SH-SY5Y (cell line): ENCODE measurements around the gene USP46.

Source experiments
- GATA2 ChIP-seq: IDR thresholded peaks from 2 replicates; pipeline ENCODE4 v1.6.1; 2011; ENCODE audit warnings: mild to moderate bottlenecking, low read depth, low read length
- GATA3 ChIP-seq: IDR thresholded peaks from 2 replicates; pipeline ENCODE4 v1.6.1; 2011; ENCODE audit warnings: low read depth, mild to moderate bottlenecking, low read length, moderate library complexity

Gene USP46

GRCh38 chr4:52661966-52662690, 3.0 kb upstream of the USP46 start:
- TF ChIP-seq GATA2 = no peak
- no peak for TF ChIP-seq GATA3

GRCh38 chr4:52660643-52661042, 1.5 kb upstream of the USP46 start:
- no peak for TF ChIP-seq GATA2
- TF ChIP-seq GATA3 = no peak

- TF ChIP-seq GATA2 = no peak
- no peak for TF ChIP-seq GATA3
Measured at GRCh38 chr4:52659722-52660261, 691 bp upstream of the USP46 start.

- no peak for TF ChIP-seq GATA3
Measured at GRCh38 chr4:52658641-52659000, 480 bp downstream of the USP46 start.

GRCh38 chr4:52657618-52658501, 1.2 kb downstream of the USP46 start:
- no peak for TF ChIP-seq GATA3
- no peak for TF ChIP-seq GATA2

GRCh38 chr4:52657292-52657617, 1.8 kb downstream of the USP46 start:
- no peak for TF ChIP-seq GATA2
- no peak for TF ChIP-seq GATA3

GRCh38 chr4:52655506-52655905, 3.6 kb downstream of the USP46 start:
- TF ChIP-seq GATA3 (no peak), GATA2 (no peak)

- TF ChIP-seq GATA3 (no peak), GATA2 (no peak)
Measured at GRCh38 chr4:52651996-52652672, 7.0 kb downstream of the USP46 start.

GRCh38 chr4:52648836-52649235, 10.3 kb downstream of the USP46 start:
- TF ChIP-seq GATA3 = no peak
- no peak for TF ChIP-seq GATA2

- no peak for TF ChIP-seq GATA3
- TF ChIP-seq GATA2 = no peak
Measured at GRCh38 chr4:52646741-52647140, 12.4 kb downstream of the USP46 start.

- no peak for TF ChIP-seq GATA3
- no peak for TF ChIP-seq GATA2
Measured at GRCh38 chr4:52646096-52646495, 13.0 kb downstream of the USP46 start.

GRCh38 chr4:52645300-52645699, 13.8 kb downstream of the USP46 start:
- TF ChIP-seq GATA2 = no peak
- no peak for TF ChIP-seq GATA3

- TF ChIP-seq GATA2 (no peak), GATA3 (no peak)
Measured at GRCh38 chr4:52643785-52644244, 15.3 kb downstream of the USP46 start.

GRCh38 chr4:52643190-52643589, 15.9 kb downstream of the USP46 start:
- TF ChIP-seq GATA2 = no peak
- TF ChIP-seq GATA3 = no peak
